Neural cell (in vitro differentiated cells): Measurements from ENCODE around the gene ADSL. TPM values are rescaled to one million over a fixed set of nuclear protein-coding genes. Genes with fewer than 3 reads are reported as not detected.

Experiments used
- H2AFZ ChIP-seq: fragments of 200-600, 300-800 bp; sonication (generic), shearing (Covaris generic); 2 replicates; pipeline ENCODE4 v1.6.0; 2014; ENCODE audit warnings: low read depth, mild to moderate bottlenecking, antibody characterized with exemption, low read length, moderate library complexity
- H3F3A ChIP-seq: fragments of 200-600 bp; shearing (Covaris generic); 2 replicates; pipeline ENCODE4 v1.6.1; 2016; ENCODE audit warnings: mild to moderate bottlenecking, moderate library complexity, mixed read lengths, antibody characterized with exemption, low read length; ENCODE audit not compliant: insufficient read depth, poor library complexity, severe bottlenecking
- H3K27ac ChIP-seq: fragments of 200-600, 300-800 bp; sonication (generic), shearing (Covaris generic); 2 replicates; pipeline ENCODE4 v1.5.1; 2014; ENCODE audit warnings: mild to moderate bottlenecking, low read length, moderate library complexity
- H3K27me3 ChIP-seq: fragments of 300-800, 200-600 bp; sonication (generic), shearing (Covaris generic); 2 replicates; pipeline ENCODE4 v1.6.0; 2014; ENCODE audit warnings: mild to moderate bottlenecking, low read depth, low read length, moderate library complexity; ENCODE audit not compliant: insufficient read depth
- H3K36me3 ChIP-seq: fragments of 300-800, 200-600 bp; sonication (generic), shearing (Covaris generic); 2 replicates; pipeline ENCODE4 v1.5.1; 2014; ENCODE audit warnings: mild to moderate bottlenecking, antibody characterized with exemption, low read length, moderate library complexity; ENCODE audit not compliant: insufficient read depth
- H3K4me2 ChIP-seq: fragments of 300-800, 200-600 bp; sonication (generic), shearing (Covaris generic); 2 replicates; pipeline ENCODE4 v1.6.0; 2014; ENCODE audit warnings: mild to moderate bottlenecking, low read length
- H3K4me3 ChIP-seq: fragments of 300-800, 200-600 bp; sonication (generic), shearing (Covaris generic); 2 replicates; pipeline ENCODE4 v1.5.1; 2014; ENCODE audit warnings: mild to moderate bottlenecking, low read length, moderate library complexity
- H3K79me2 ChIP-seq: fragments of 200-600 bp; shearing (Covaris generic); replicated peaks from 2 replicates; pipeline ENCODE4 v1.6.0; 2014; ENCODE audit warnings: mild to moderate bottlenecking, low read length, moderate library complexity; ENCODE audit not compliant: insufficient read depth
- H3K9ac ChIP-seq: fragments of 300-800, 200-600 bp; sonication (generic), shearing (Covaris generic); 2 replicates; pipeline ENCODE4 v1.6.1; 2016; ENCODE audit warnings: mild to moderate bottlenecking, low read length, mixed read lengths
- H3K9me2 ChIP-seq: fragments of 200-600 bp; shearing (Covaris generic); 2 replicates; pipeline ENCODE4 v1.6.1; 2016; ENCODE audit warnings: mild to moderate bottlenecking, low read length, mixed read lengths; ENCODE audit not compliant: insufficient read depth
- H3K9me3 ChIP-seq: fragments of 200-600, 300-800 bp; sonication (generic), shearing (Covaris generic); 2 replicates; pipeline ENCODE4 v1.6.1; 2016; ENCODE audit warnings: mild to moderate bottlenecking, mixed run types, low read length, moderate library complexity, mixed read lengths
- H4K20me1 ChIP-seq: fragments of 200-600 bp; shearing (Covaris generic); 2 replicates; pipeline ENCODE4 v1.6.1; 2016; ENCODE audit warnings: mild to moderate bottlenecking, mixed run types; ENCODE audit not compliant: insufficient read depth
- CTCF ChIP-seq: fragments of 450-650 bp; IDR thresholded peaks from 2 replicates; pipeline ENCODE4 v1.5.1; 2014; ENCODE audit warnings: antibody characterized with exemption, mild to moderate bottlenecking, moderate library complexity; ENCODE audit not compliant: poor library complexity, severe bottlenecking
- EP300 ChIP-seq: fragments of 450-650 bp; conservative IDR thresholded peaks from 2 replicates; pipeline ENCODE4 v1.6.1; 2014; ENCODE audit warnings: antibody characterized with exemption, mild to moderate bottlenecking, moderate library complexity; ENCODE audit not compliant: poor library complexity, severe bottlenecking
- EZH2 ChIP-seq: fragments of 200-600, 300-800 bp; shearing (Covaris generic), sonication (generic); IDR thresholded peaks from 2 replicates; pipeline ENCODE4 v1.6.1; 2014; ENCODE audit warnings: antibody characterized with exemption, low read length, borderline replicate concordance, mild to moderate bottlenecking; ENCODE audit not compliant: insufficient read depth, poor library complexity, severe bottlenecking
- MXI1 ChIP-seq: fragments of 450-650 bp; conservative IDR thresholded peaks from 2 replicates; pipeline ENCODE4 v1.6.1; 2014; ENCODE audit warnings: antibody characterized with exemption, mild to moderate bottlenecking; ENCODE audit not compliant: poor library complexity, severe bottlenecking
- POLR2AphosphoS5 ChIP-seq: IDR thresholded peaks from 2 replicates; pipeline ENCODE4 v1.6.1; 2012
- RAD21 ChIP-seq: fragments of 450-650 bp; conservative IDR thresholded peaks from 2 replicates; pipeline ENCODE4 v1.6.1; 2014; ENCODE audit warnings: antibody characterized with exemption, mild to moderate bottlenecking, moderate library complexity
- REST ChIP-seq: IDR thresholded peaks from 2 replicates; pipeline ENCODE4 v1.6.1; 2012; ENCODE audit warnings: borderline replicate concordance
- SMC3 ChIP-seq: fragments of 450-650 bp; conservative IDR thresholded peaks from 2 replicates; pipeline ENCODE4 v1.6.1; 2014; ENCODE audit warnings: antibody characterized with exemption, mild to moderate bottlenecking, moderate library complexity; ENCODE audit not compliant: poor library complexity
- TAF1 ChIP-seq: IDR thresholded peaks from 2 replicates; pipeline ENCODE4 v1.6.1; 2012; ENCODE audit warnings: low read depth
- polyA plus RNA-seq: library from polyadenylated mRNA; depleted of rRNA; stranded (reverse); fragments of >200 nt; gene quantifications from 2 replicates; pipeline ENCODE4 v1.2.3, GENCODE V29; 2014

The ADSL gene
- polyA plus RNA-seq, 1 donor from 2014 or later: 112 TPM

GRCh38 chr22:40432157-40432556 lies 85.9 kb downstream of the ADSL start:
- Histone ChIP-seq H3F3A (no peaks in the 10 kb centered on the region), H3K27me3 (no peaks in the 10 kb centered on the region), H3K36me3 (no peaks in the 10 kb centered on the region), H4K20me1 (peaks cover 4% of the 10 kb centered on the region), H2AFZ (no peak overlapping the region), H3K27ac (no peak overlapping the region), H3K4me3 (no peak overlapping the region), H3K79me2 (no peaks in the 10 kb centered on the region), H3K9me2 (no peaks in the 10 kb centered on the region), H3K9me3 (no peaks in the 10 kb centered on the region), H3K9ac (no peak overlapping the region), H3K4me2 (no peak overlapping the region)
- no peak for TF ChIP-seq EZH2
- no peak for TF ChIP-seq MXI1
- TF ChIP-seq REST: no peak

- Histone ChIP-seq H3F3A (no peaks in the 10 kb centered on the region), H3K9me3 (no peaks in the 10 kb centered on the region), H3K27me3 (no peaks in the 10 kb centered on the region), H3K27ac (no peak overlapping the region), H3K9me2 (no peaks in the 10 kb centered on the region), H3K4me3 (no peak overlapping the region), H3K9ac (no peak overlapping the region), H2AFZ (no peak overlapping the region), H3K79me2 (no peaks in the 10 kb centered on the region), H4K20me1 (peaks cover 4% of the 10 kb centered on the region), H3K36me3 (no peaks in the 10 kb centered on the region), H3K4me2 (no peak overlapping the region)
- TF ChIP-seq SMC3 (no peak), RAD21 (no peak), POLR2AphosphoS5 (no peak), MXI1 (no peak), TAF1 (no peak), EP300 (no peak), CTCF (no peak), REST (no peak), EZH2 (no peak)
These were observed 86.3 kb downstream of the ADSL start for GRCh38 chr22:40432625-40433024.
